ENCODE measurements around the gene ATOH1. TPM values are rescaled to one million over a fixed set of nuclear protein-coding genes. Genes with fewer than 3 reads are reported as not detected.

Gene ATOH1
- total RNA-seq, 2 donors from 2014 or later: not detected

GRCh38 chr4:93813092-93813491 is 15.5 kb upstream of the ATOH1 start:
- DNase-seq (ENCODE audit: low spot score) (no peak), ATAC-seq (ENCODE audit: insufficient number of reproducible peaks, low FRiP score, low read depth) (no peak)
- Histone ChIP-seq H3K4me3 (no peak overlapping the region), H3K27ac (no peak overlapping the region), H3K36me3 (no peaks in the 10 kb centered on the region), H3K9me3 (no peaks in the 10 kb centered on the region), H3K27me3 (replicated peaks; ENCODE audit: insufficient read depth) (no peaks in the 10 kb centered on the region), H3K4me1 (ENCODE audit: control insufficient read depth in 1 of 2, low read depth in 2 of 2) (no peaks in the 10 kb centered on the region)
- TF ChIP-seq CTCF (IDR thresholded peaks at IDR 0.05): no peak

- DNase-seq (ENCODE audit: low spot score) (no peak), ATAC-seq (ENCODE audit: insufficient number of reproducible peaks, low FRiP score, low read depth) (no peak)
- no peak for TF ChIP-seq CTCF (IDR thresholded peaks at IDR 0.05)
- H3K4me3 ChIP-seq: no peak overlapping the region
- H3K27me3 ChIP-seq (replicated peaks; ENCODE audit: insufficient read depth): no peaks in the 10 kb centered on the region
- no peak overlapping the region for H3K27ac ChIP-seq
- H3K9me3 ChIP-seq: no peaks in the 10 kb centered on the region
- no peaks in the 10 kb centered on the region for H3K4me1 ChIP-seq (ENCODE audit: control insufficient read depth in 1 of 2, low read depth in 2 of 2)
- H3K36me3 ChIP-seq: no peaks in the 10 kb centered on the region
Measured at GRCh38 chr4:93814141-93814540, 14.4 kb upstream of the ATOH1 start.

GRCh38 chr4:93814722-93815121 is 13.8 kb upstream of the ATOH1 start:
- ATAC-seq (ENCODE audit: insufficient number of reproducible peaks, low FRiP score, low read depth): no peak

GRCh38 chr4:93825551-93826216 is 2.9 kb upstream of the ATOH1 start:
- TF ChIP-seq CTCF (IDR thresholded peaks at IDR 0.05): no peak
- ATAC-seq (ENCODE audit: insufficient number of reproducible peaks, low FRiP score, low read depth) (no peak), DNase-seq (ENCODE audit: low spot score) (no peak)
- no peaks in the 10 kb centered on the region for H3K9me3 ChIP-seq
- H3K27me3 ChIP-seq (replicated peaks; ENCODE audit: insufficient read depth): no peaks in the 10 kb centered on the region
- peaks cover 9 to 28% of the 10 kb centered on the region in 2 donors for H3K4me1 ChIP-seq (ENCODE audit: control insufficient read depth in 1 of 2, low read depth in 2 of 2)
- no peak overlapping the region for H3K4me3 ChIP-seq
- no peaks in the 10 kb centered on the region for H3K36me3 ChIP-seq
- no peak overlapping the region for H3K27ac ChIP-seq

More at GRCh38 chr4:93814722-93815121, 13.8 kb upstream of the ATOH1 start:
- no peak for DNase-seq (ENCODE audit: low spot score)
- Histone ChIP-seq H3K36me3 (no peaks in the 10 kb centered on the region), H3K4me3 (no peak overlapping the region), H3K27ac (no peak overlapping the region), H3K4me1 (ENCODE audit: control insufficient read depth in 1 of 2, low read depth in 2 of 2) (no peaks in the 10 kb centered on the region), H3K27me3 (replicated peaks; ENCODE audit: insufficient read depth) (no peaks in the 10 kb centered on the region), H3K9me3 (no peaks in the 10 kb centered on the region)
- TF ChIP-seq CTCF (IDR thresholded peaks at IDR 0.05): no peak

- no peaks in the 10 kb centered on the region for H3K9me3 ChIP-seq
- no peaks in the 10 kb centered on the region for H3K36me3 ChIP-seq
- no peak overlapping the region for H3K27ac ChIP-seq
- no peak for ATAC-seq (ENCODE audit: insufficient number of reproducible peaks, low FRiP score, low read depth)
- H3K4me3 ChIP-seq: peak overlapping the region; percentile 71
- peaks cover 6% of the 10 kb centered on the region for H3K27me3 ChIP-seq (replicated peaks; ENCODE audit: insufficient read depth)
- DNase-seq (ENCODE audit: low spot score): no peak
- H3K4me1 ChIP-seq (ENCODE audit: control insufficient read depth in 1 of 2, low read depth in 2 of 2): peaks cover 9 to 28% of the 10 kb centered on the region in 2 donors
- no peak for TF ChIP-seq CTCF (IDR thresholded peaks at IDR 0.05)
Measured at GRCh38 chr4:93827272-93827947, 1.1 kb upstream of the ATOH1 start.

Measured in thoracic aorta (tissue), 2 donors.